ENCODE measurements around the gene ZSCAN21. TPM values are rescaled to one million over a fixed set of nuclear protein-coding genes. Genes with fewer than 3 reads are reported as not detected.
A peak's percentile ranks its signal among the peaks of the same experiment; 100 is the strongest.

The ZSCAN21 gene
- total and polyA plus RNA-seq, 2 donors (not counting 3 experiments of a cell fraction or from before 2014, with no cell fraction given) = 7.4 to 7.7 TPM

GRCh38 chr7:100107125-100107737 lies 57.7 kb downstream of the ZSCAN21 start:
- Histone ChIP-seq H3K9me3 (replicated peaks; ENCODE audit: control insufficient read depth, insufficient read depth, low read length) (no peaks in the 10 kb centered on the region), H3K9me1 (replicated peaks; ENCODE audit: control insufficient read depth, extremely low read depth, insufficient read depth, low read length) (no peaks in the 10 kb centered on the region), H3K4me1 (ENCODE audit: control insufficient read depth, extremely low read depth, insufficient read depth, low read length) (peaks cover 6% of the 10 kb centered on the region), H3K27ac (ENCODE audit: insufficient read depth, low read depth, low read length) (no peak overlapping the region), H3K27me3 (ENCODE audit: control insufficient read depth in 2 of 2, insufficient read depth in 2 of 2, low read length in 2 of 2) (no peaks in the 10 kb centered on the region), H3K36me3 (ENCODE audit: control insufficient read depth in 2 of 2, extremely low read depth in 1 of 2, insufficient read depth in 2 of 2, low read length in 2 of 2) (peaks cover 12 to 47% of the 10 kb centered on the region in 2 experiments), H3K4me3 (replicated peaks in 1 of 3; ENCODE audit: insufficient read depth in 1 of 3, low read depth in 1 of 3, low read length in 3 of 3) (no peak overlapping the region), H2AFZ (ENCODE audit: low read depth, low read length) (no peak overlapping the region), H4K20me1 (replicated peaks; ENCODE audit: control insufficient read depth, extremely low read depth, insufficient read depth, low read length) (no peaks in the 10 kb centered on the region), H3K79me2 (ENCODE audit: control insufficient read depth, insufficient read depth, low read length) (peaks cover 1% of the 10 kb centered on the region), H3K9ac (replicated peaks; ENCODE audit: extremely low read depth, insufficient read depth, low read length) (no peak overlapping the region), H3K4me2 (ENCODE audit: insufficient read depth, low read length) (no peak overlapping the region)
- DNase-seq (ENCODE audit: low read depth, low spot score) (no peak), FAIRE-seq (no peak)
- ChIA-PET POLR2A (no interaction called here), CTCF (no interaction called here)
- intact Hi-C loops (cut with micrococcal nuclease) = loop anchor here (10.0 kb wide), 1 partner anchor 1018 kb away; the partner anchor contains the start of gene SERPINE1
- TSS peak; percentile 96 for BruUV-seq (replicated peaks)
- dilution Hi-C loops (cut with MboI; ENCODE audit: extremely low pct_ligation_motif_present, low sequenced_read_pairs) = no loop called here
- TF ChIP-seq JUN (IDR thresholded peaks at IDR 0.05; ENCODE audit: borderline replicate concordance, insufficient read depth, insufficient read length, low read depth) = no peak
- TF ChIP-seq CTCF (IDR thresholded peaks at IDR 0.05; ENCODE audit: extremely low read depth in 1 of 2, insufficient read depth in 1 of 2, low read depth in 1 of 2, low read length in 2 of 2) = no peak
- no peak for TF ChIP-seq EZH2 (IDR thresholded peaks at IDR 0.05; ENCODE audit: borderline replicate concordance, low read depth, low read length, severe bottlenecking)
- no peak for TF ChIP-seq MYC (IDR thresholded peaks at IDR 0.05; ENCODE audit: low read depth, low read length)
- TF ChIP-seq POLR2A (IDR thresholded peaks at IDR 0.05; ENCODE audit: low read depth, low read length) = no peak
- TF ChIP-seq, protein P1, sequence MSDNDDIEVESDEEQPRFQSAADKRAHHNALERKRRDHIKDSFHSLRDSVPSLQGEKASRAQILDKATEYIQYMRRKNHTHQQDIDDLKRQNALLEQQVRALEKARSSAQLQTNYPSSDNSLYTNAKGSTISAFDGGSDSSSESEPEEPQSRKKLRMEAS (IDR thresholded peaks at IDR 0.05; ENCODE audit: insufficient read depth, insufficient read length) = no peak
- TF ChIP-seq FOS (IDR thresholded peaks at IDR 0.05; ENCODE audit: borderline replicate concordance, insufficient read depth, low read length) = no peak
- TF ChIP-seq POLR2AphosphoS5 (IDR thresholded peaks at IDR 0.05; ENCODE audit: insufficient read depth, low read depth, low read length) = no peak
- TF ChIP-seq GATA2 (IDR thresholded peaks at IDR 0.05; ENCODE audit: insufficient read depth, insufficient read length, low read depth, low read length) = no peak
